ENCODE data around the gene ATP5ME. TPM values are rescaled to one million over a fixed set of nuclear protein-coding genes. Genes with fewer than 3 reads are reported as not detected.

The ATP5ME gene
- total and polyA plus RNA-seq, 2 of the 13 experiments (the other 11 are each of a cell fraction or from before 2014, with no cell fraction given), result 305 to 753 TPM

DNA sequence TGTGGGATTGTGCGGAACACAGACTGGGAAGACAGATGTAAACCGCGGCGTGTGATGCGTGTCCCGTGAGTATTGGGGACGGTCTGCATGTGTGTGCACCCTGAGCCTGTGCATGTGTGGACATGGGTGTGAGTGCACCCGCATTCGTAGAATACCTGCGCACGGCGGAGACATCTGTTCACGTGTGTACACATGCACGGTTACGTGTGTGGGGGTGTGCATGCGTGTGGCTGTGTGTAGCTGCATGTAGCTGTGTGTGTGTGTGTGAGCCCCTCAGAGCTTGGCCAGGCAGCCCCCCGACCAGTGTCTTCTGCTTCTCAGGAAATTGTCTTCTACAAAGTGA lies 19.6 kb downstream of the ATP5ME start:
- POLR2A ChIA-PET, result no interaction called here
- in situ Hi-C loops (cut with HindIII; ENCODE audit: extremely low pct_ligation_motif_present, low pct_unique_long_range_greater_than_20kb), result no loop called here
- no peak overlapping the region for H3K27ac ChIP-seq (ENCODE audit: extremely low read length, insufficient read depth, low read length)
- H3K79me2 ChIP-seq (ENCODE audit: insufficient read depth, low read length), result no peaks in the 10 kb centered on the region
- TF ChIP-seq, protein P1, sequence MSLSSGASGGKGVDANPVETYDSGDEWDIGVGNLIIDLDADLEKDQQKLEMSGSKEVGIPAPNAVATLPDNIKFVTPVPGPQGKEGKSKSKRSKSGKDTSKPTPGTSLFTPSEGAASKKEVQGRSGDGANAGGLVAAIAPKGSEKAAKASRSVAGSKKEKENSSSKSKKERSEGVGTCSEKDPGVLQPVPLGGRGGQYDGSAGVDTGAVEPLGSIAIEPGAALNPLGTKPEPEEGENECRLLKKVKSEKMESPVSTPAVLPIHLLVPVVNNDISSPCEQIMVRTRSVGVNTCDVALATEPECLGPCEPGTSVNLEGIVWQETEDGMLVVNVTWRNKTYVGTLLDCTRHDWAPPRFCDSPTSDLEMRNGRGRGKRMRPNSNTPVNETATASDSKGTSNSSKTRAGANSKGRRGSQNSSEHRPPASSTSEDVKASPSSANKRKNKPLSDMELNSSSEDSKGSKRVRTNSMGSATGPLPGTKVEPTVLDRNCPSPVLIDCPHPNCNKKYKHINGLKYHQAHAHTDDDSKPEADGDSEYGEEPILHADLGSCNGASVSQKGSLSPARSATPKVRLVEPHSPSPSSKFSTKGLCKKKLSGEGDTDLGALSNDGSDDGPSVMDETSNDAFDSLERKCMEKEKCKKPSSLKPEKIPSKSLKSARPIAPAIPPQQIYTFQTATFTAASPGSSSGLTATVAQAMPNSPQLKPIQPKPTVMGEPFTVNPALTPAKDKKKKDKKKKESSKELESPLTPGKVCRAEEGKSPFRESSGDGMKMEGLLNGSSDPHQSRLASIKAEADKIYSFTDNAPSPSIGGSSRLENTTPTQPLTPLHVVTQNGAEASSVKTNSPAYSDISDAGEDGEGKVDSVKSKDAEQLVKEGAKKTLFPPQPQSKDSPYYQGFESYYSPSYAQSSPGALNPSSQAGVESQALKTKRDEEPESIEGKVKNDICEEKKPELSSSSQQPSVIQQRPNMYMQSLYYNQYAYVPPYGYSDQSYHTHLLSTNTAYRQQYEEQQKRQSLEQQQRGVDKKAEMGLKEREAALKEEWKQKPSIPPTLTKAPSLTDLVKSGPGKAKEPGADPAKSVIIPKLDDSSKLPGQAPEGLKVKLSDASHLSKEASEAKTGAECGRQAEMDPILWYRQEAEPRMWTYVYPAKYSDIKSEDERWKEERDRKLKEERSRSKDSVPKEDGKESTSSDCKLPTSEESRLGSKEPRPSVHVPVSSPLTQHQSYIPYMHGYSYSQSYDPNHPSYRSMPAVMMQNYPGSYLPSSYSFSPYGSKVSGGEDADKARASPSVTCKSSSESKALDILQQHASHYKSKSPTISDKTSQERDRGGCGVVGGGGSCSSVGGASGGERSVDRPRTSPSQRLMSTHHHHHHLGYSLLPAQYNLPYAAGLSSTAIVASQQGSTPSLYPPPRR (CRISPR knock-in tag; IDR thresholded peaks at IDR 0.05; ENCODE audit: borderline replicate concordance), result no peak
- TF ChIP-seq NR3C1 (CRISPR knock-in tag; IDR thresholded peaks at IDR 0.05) (no peak), NONO (IDR thresholded peaks at IDR 0.05) (no peak), NONO (CRISPR knock-in tag; conservative IDR thresholded peaks at IDR 0.05) (no peak), ZNF235 (CRISPR knock-in tag; IDR thresholded peaks at IDR 0.05; ENCODE audit: borderline replicate concordance) (no peak), ARID2 (CRISPR knock-in tag; IDR thresholded peaks at IDR 0.05; ENCODE audit: borderline replicate concordance) (no peak), ZNF670 (CRISPR knock-in tag; IDR thresholded peaks at IDR 0.05; ENCODE audit: borderline replicate concordance) (no peak), ZFP41 (CRISPR knock-in tag; IDR thresholded peaks at IDR 0.05; ENCODE audit: borderline replicate concordance) (no peak)
- TF ChIP-seq, protein P2, sequence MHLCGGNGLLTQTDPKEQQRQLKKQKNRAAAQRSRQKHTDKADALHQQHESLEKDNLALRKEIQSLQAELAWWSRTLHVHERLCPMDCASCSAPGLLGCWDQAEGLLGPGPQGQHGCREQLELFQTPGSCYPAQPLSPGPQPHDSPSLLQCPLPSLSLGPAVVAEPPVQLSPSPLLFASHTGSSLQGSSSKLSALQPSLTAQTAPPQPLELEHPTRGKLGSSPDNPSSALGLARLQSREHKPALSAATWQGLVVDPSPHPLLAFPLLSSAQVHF (CRISPR knock-in tag; IDR thresholded peaks at IDR 0.05), result no peak
- TF ChIP-seq, protein P3, sequence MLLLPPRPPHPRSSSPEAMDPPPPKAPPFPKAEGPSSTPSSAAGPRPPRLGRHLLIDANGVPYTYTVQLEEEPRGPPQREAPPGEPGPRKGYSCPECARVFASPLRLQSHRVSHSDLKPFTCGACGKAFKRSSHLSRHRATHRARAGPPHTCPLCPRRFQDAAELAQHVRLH (CRISPR knock-in tag; IDR thresholded peaks at IDR 0.05; ENCODE audit: borderline replicate concordance, low read depth), result no peak
- H3K4me3 ChIP-seq (replicated peaks in 1 of 3; ENCODE audit: insufficient read depth in 1 of 3, low read depth in 2 of 3, low read length in 3 of 3), result no peak overlapping the region
- H2AFZ ChIP-seq (ENCODE audit: low read length), result no peak overlapping the region
- intact Hi-C loops (cut with micrococcal nuclease; ENCODE audit: unreplicated experiment), result no loop called here
- no peak overlapping the region for H3K4me2 ChIP-seq (ENCODE audit: low read depth, low read length)
- peaks cover 14 to 55% of the 10 kb centered on the region in 2 experiments for H3K27me3 ChIP-seq (ENCODE audit: control insufficient read depth in 1 of 2, insufficient read depth in 2 of 2, low read length in 2 of 2)
- H4K20me1 ChIP-seq (ENCODE audit: insufficient read depth, low read length), result no peaks in the 10 kb centered on the region
- H3K9ac ChIP-seq (ENCODE audit: insufficient read depth, low read depth, low read length), result no peak overlapping the region
- H3K36me3 ChIP-seq (replicated peaks in 1 of 2; ENCODE audit: control insufficient read depth in 1 of 2, insufficient read depth in 2 of 2, low read length in 2 of 2), result no peaks in the 10 kb centered on the region
- CTCF ChIA-PET (ENCODE audit: low intra/inter-chr PET ratio, low total read pairs), result no interaction called here
- BruUV-seq (replicated peaks), result no TSS peak
- DNase-seq (ENCODE audit: low spot score) (no peak), ATAC-seq (no peak), FAIRE-seq (no peak)
- H3K9me3 ChIP-seq (ENCODE audit: low read length), result no peaks in the 10 kb centered on the region
- H3K4me1 ChIP-seq (ENCODE audit: insufficient read depth, low read length), result peaks cover 64% of the 10 kb centered on the region
- WGBS (ENCODE audit: low lambda C conversion rate), result 87% methylated on average over 11 of the region's 17 CpGs

Measured in HepG2 (cell line).